GM21526 (cell line): ENCODE results near the gene STRBP.
A peak's percentile ranks its signal among the peaks of the same experiment; 100 is the strongest.
"Not testable (repeated sequence)": the region's sequence is repeated elsewhere in the genome, so short reads cannot be mapped to it uniquely, and the experiment has no call there.

Source experiments
- ATAC-seq: cut with Tn5 transposase; IDR thresholded peaks from one replicate; pipeline ENCODE4 v1.9.1; 2021; ENCODE audit warnings: moderate library complexity; ENCODE audit not compliant: unreplicated experiment, low FRiP score

Gene STRBP

DNA sequence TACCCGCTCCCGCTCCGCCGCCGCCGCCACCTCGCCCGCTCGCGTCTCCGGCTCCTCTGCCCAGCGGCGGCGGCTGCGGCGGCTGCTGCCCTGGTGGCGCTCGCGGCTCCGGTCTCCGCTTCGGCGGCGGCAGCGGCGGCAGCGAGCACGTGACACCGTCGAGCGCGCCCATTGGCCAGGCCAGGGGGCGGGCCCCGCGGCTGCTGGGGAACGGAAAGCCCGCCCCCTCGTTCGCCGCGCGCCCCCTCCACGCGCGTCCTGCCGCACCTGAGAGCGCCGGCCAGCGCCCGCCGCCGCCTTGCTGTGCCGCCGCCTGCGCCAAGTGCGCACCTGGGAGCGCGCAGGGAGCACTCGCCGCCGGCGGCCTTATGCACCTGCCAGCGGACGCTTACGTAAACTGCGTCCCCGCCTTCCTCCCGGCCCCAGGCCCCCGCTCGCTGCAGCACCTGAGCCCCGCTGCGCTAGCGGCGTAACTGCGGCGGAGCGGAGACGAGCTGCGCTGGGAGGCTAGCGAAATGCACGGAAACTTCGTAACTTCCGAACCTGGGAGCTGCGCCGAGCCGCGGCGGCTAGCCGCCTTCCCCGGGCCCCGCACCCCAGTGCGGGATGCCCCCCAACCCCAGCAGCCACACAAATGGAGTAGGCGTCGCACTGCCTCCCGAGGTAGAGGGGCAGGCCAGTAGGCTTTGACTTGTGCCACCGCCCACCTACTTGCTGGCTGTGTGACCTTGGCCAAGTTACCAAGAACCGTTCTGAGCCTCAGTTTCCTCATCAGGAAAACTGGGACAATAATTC lies at the start of gene STRBP:
TSS of gene STRBP (minus strand) at position 122 of the 795 bp plus-strand sequence. CDS start 84,452 bp downstream, outside the sequence.
- peak; percentile 78 for ATAC-seq

DNA sequence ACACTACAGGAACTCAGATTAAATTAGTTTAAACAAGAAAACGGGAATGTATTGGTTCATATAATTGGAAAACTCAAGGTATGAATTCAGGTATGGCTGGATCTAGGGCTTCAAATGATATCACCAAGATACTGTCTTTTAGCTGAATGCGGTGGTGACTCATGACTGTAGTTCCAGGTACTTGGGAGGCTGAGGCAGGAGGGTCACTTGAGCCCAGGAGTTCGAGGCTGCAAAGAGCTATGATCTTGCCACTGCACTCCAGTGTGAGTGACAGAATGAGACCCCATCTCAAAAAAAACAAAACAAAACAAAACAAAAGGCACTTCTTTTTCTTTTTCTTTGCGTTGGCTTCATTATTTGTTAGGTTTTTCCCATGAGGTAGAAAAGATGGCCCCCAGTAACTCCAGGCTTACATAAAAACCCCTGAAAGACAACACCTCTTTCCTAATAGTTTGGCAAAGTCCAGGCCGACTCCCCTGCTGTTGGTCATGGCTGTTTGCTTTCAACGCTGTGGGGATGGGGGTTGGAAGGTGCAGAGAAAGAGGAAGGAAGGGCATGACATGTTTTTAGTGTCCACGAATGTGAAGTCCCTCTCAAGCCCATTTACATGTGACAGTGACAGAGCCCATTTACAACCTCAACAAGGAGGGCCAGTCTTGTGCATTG lies 47.8 kb upstream of the STRBP start:
- no peak for ATAC-seq

DNA sequence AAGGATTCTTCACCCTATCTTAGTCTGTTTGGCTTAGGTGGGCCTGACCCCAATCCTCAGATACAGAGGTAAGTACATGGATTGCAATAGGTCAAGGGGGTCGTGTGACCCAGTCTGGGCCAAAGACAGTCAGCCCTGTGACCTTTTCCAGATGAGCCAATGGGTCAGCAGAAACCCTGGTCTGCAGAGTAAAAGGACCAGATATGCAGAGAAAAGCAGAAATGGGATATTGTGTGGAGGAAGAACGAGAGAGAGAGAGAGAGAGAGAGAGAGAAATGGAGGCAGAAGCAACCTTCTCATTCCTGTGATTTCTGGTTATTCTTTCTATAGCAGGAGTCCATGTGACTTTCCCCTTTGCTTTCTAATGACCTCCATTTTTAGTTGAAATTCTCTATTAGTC lies 47.2 kb upstream of the STRBP start:
- no peak for ATAC-seq

DNA sequence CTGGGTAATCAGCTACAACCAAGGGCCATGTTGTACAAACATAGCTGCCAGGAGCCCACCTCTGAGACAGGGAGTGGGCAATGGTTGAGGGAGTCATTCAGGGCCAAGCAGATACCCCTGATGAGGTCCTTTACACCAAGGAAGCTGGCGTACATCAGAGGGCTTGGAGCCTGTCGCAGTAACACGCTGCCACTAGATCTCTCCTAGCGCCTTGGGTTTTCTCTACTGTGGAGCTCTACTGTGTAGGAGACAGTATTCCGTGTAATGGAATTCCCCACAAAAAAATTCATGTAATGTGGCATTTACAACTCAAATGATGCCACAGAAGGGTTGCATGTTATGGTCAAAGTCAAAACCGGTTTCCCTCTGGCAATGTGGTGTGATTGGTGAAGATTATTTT lies 46.2 kb upstream of the STRBP start:
- no peak for ATAC-seq

DNA sequence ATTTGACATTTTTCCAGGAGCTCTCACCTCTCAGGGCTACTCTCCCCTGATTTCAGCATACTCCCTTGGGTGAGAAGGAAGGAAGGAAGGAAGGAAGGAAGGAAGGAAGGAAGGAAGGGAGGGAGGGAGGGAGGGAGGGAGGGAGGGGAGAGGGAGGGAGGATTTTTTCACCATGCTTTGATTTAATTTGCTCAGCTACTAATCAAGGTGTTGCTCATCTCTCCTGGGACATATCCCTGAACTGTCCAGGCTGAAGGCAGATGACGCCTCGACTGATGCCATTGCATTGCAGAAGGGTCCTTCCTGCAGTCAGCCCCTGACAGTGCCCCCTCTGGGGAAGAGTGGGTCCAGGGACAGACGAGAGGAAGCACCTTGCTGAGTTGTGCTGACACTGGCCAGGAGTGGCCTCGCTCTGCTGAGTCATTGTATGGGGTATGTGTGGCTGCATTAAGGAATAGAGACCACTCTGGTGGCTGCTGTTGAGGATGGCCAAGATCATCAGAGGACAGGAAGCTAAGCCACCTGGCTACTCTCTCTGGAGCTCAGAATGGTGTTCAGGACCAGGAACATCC lies 44.0 kb upstream of the STRBP start:
- ATAC-seq: no peak

DNA sequence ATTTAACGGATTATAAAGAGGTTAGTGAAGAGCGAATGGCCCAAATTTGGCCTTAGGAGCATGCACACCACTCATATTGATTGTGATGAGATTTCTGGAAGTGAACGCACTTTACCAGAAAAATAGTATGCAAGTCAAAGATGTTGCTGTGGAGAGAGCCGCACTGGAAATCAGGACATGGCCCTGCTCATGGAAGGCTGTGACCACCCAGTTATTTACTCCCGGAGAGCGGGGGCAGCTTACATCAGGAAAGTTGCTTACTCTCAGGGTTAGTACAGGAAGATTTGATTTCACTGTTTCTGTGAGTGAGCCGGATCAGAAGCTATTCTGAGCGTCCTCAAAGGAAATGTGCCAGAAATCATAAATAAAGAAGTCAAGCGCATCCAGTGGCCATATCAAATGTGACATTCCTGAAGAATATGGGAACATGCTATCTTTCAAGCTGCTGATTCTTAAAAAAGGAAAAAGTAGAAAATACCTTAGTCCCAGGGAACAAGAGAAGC lies 42.9 kb upstream of the STRBP start:
- no peak for ATAC-seq

DNA sequence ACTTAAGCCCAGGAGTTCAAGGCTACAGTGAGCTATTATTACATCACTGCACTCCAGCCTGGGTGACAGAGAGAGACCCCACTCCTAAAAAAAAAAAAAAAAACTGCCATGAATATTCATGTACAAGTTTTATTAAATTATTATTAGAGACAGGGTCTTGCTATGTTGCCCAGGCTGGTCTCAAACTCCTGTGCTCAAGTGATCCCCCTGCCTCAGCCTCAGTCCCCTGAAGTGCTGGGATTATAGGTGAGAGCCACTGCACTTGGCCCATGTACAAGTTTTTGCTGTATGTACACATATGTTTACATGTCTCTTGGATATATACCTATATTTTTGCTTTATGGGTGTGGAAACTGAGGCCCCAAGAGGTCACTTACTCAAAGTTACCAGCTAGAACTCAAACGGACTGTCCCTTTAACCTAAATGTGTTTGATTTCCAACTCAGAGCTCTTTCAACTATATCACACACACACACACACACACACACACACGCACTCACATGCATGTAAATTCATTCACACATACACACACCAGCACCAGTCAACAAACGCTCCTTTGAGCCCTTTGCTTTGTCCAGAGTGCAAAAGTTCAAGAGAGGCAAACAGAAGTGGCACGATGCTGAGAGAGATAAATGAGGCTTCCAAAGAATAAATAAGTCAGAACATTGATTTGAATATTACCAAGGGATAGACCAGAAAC lies 42.3 kb upstream of the STRBP start:
- no peak for ATAC-seq

DNA sequence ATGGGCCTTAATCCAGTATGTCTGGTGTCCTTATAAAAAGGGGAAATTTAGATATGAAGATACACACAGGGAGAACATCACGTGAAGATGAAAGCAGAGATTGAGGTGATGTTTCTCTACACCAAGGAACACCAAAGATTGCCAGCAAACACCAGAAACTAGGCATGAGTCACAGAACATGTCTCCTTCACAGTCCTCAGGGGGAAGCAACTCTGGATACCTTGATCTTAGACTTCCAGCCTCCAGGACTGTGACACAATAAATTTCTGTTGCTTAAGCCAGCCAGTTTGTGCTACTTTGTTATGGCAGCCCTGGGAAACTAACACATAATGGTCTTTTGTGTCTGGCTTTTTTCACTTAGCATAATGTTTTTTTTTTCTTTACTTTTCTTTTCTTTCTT lies 41.2 kb upstream of the STRBP start:
- no peak for ATAC-seq

DNA sequence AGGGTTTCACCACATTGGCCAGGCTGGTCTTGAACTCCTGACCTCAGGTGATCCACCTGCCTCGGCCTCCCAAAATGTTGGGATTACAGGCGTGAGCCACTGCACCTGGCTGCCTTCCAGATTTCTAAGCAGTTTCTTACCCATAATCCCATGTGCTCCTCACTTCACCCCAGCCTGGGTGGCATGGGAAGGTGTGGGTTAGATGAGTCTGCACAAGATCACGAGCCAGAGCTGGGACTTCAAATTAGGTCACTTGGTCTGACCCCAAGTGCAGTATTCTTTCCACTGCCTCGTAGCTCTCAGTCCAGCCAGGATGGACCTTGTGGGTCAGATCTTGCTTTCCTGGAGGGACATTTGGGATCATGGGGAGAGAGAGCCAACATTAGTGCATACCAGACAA lies 37.5 kb upstream of the STRBP start:
- no peak for ATAC-seq

DNA sequence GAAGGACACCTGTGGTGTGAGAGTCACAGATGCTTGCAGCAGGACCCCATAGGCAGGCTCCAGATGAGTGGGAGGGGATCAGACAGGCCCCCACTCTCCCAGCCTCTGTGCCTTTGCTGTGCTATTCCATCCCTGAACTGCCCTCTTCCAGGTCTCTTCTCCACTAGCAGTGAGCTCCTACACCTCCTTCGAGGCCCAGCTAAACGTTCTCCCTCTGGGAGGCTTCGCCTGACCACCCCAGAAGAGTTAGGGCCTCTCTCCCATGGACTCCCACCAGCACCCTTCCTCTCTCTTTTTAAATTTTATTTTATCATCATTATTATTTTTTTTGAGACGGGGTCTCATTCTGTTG lies 35.9 kb upstream of the STRBP start:
- no peak for ATAC-seq

DNA sequence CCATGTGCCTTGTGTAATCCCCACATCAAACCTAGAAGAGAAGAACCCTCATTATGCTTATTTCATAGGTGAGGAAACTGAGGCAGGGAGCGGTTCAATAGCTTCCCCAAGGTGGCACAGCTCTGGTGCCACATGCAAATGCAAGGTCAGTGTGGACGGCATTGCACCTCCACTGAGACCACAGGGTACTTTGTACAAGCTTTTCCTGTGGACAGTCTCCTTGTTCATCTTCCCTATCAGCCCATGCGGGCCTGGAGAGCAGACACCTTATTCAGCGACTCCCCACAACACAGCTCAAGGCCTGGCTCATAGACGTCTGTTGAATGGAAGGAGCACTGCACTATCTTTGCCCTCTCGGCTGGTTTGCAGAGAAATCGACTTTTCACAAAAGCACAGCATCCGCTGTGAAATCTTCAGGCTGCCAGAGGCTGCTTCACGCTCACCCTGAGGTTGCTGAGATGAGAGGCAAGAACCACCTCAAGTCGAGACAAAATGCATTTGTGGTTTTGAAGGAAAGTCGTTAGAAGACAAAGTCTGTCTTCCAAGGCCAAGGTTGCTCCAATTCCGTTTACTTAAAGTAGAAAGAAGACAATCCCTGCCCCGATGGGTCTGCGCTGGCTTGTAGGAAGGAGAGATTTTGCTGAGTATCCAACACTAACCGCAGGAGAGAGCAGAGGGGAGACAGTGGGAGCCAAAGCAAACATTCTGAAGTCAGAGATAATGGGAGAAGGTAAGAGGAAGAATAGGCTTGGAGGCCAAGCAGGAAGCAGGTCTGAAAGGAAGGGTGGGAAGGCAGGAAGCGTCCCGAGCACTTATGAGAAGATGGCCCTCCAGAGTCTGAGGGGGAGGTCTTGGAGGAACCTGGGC lies 34.2 kb upstream of the STRBP start:
- ATAC-seq: no peak

DNA sequence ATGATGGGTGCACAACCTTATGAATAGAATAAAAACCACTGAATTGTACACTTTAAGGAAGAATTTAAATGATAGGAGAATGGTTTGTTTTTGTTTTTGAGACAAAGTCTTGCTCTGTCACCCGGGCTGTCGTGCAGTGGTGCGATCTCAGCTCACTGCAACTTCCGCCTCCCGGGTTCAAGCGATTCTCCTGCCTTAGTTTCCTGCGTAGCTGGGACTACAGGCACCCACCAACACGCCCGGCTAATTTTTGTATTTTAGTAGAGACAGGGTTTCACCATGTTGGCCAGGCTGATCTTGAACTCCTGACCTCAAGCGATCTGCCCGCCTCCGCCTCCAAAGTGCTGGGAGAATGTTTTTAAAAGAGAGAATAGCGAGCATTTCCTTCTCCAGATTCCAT lies 33.5 kb upstream of the STRBP start:
- not testable (repeated sequence) for ATAC-seq

DNA sequence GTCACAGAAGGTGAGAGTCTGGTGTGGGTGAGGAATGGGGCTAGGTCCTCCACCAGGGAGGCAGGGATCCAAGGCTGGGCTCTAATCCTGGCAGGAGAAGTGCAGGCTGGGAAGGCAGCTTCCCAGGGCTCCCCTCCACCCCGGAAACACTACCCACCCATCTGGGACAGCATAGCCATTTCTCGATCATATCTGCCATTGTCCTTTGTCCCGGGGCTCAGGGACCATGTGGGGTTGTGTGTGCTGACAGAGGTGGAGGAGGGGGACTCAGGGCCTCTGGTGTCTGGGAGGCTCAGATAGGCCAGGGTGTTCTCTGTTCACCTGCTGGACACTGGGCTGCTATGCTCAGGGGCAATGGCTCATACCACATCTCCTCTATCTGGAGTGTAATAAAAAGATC lies 32.2 kb upstream of the STRBP start:
- no peak for ATAC-seq

DNA sequence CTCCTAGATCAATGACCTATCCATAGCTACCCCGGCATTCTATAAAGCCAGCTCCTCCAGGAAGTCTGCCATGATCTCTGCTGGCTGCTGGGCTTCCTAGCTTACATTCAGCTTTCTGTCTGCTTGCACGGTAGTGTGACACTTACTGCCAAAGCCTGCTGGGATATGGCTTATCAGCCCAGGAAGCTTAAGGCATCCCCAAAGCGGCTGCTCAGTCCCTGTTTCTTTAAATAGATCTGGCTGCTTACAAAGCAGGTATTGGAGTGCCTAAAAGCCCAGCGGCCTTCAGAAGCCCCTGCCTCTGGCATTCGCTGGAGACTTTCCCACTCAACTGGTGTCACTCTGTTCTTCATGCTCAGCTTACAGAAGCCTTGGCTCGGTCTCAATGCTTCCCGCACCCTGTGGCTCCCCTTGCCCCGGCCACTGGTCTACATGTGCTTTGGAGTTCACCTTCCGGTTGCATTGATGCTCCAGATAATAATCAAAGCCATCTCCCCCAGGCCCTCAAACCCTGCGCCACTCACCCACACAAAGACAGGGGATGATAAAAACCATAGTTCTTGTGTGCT lies 31.3 kb upstream of the STRBP start:
- ATAC-seq: no peak

DNA sequence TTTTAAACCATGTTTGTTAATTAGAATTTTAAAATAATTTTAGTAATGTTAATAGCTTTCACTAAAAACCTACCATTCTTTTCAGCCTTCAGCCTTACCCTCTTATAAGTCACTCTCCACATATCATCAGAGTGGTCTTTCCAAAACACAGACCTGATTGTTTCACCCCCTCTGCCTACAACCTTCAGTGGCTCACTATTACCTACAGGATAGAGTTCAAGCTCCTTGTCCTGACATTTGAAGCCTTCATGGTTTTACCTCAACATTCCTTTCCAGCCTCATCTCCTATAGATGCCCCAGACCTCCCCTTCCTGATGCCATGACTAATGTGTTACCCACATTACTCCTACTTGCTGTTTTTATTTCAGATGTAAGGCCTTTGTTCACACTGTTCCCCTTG lies 27.8 kb upstream of the STRBP start:
- no peak for ATAC-seq

DNA sequence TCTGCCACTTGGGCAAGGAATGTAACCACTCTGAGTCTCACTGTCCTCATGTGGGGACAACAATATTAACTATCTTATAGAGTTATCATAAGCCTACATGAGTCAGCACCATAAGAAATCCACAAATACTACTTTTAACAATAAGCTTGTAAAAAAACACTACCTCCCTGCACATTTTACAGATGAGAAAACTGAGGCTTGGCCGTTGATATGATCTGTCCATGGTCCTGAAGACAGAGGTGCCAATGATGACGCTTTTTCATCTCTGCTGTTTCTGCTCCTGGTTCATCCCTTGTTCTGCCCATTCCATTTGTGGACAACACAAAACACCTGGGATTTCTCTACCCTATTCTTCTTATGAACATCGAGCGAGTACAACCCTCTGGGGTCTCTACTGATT lies 23.4 kb upstream of the STRBP start:
- ATAC-seq: no peak

DNA sequence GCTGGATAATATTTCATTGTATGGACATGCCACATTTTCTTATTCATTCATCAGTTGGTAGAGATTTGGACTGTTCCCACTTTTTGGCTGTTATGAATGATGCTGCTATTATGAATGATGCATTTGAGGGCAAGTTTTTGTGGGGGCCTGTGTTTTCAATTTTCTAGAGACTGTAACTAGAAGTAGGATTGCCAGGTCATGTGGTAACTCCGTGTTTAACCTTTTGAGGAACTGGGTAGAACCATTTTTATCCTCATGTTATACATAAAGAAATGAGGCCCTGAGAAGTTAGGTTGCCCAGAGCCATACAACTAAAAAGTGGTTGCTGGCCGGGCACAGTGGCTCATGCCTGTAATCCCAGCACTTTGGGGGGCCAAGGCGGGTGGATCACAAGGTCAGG lies 22.4 kb upstream of the STRBP start:
- no peak for ATAC-seq

DNA sequence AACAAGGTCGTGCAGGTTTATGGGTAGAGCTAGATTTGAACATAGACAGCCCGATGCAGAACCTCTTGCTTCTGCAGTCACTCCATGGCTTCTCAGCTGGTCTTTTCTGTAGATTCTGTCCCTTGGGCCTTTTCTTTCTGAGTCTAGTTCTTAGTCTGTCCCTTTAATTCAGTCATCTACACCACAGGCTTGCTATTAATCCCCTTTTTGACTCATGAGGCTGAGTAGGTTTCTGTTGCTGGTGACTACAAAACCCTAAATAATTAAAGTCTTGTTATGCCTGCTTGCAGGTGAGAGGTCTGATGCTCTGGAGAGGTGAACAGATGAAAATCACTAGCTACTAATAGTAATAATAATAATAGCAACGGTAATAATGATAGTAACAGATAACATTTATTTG lies 19.3 kb upstream of the STRBP start:
- no peak for ATAC-seq

DNA sequence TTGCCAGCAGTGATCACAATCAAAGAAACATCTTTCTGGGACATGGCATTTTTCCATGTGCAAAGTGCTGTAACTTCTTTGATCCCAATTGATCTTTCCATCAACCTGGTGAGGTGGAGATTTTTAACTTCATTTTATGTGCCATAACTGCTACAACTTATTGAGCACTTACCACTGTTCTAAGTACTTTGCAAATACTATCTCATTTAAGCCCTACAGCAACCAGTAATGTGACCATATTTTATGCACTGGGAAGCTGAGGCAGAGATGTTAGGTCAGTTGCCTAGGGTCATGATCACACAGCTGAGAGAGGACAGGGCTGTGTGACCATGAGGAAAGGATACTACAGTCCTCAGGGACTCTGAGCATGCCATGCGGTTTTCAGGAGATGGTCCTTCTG lies 17.9 kb upstream of the STRBP start:
- ATAC-seq: no peak

DNA sequence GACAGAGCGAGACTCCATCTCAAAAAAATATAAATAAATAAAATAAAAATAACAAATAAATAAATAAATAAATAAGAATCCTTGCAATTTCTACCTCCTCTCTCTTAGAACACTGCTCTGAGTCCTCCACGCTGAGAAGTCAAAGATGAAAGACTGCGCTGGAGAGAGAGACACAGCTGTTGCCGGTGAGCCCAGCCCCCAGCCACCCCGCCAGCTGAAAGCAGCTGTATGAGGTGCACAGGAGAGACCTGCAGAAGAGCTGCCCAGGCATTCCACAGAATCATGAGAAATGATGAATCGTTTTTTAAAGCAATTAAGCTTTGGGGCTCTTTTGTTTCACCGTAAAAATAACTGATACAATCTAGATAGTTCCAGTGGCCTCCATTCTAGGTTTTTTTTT lies 16.3 kb upstream of the STRBP start:
- ATAC-seq: no peak
